ENCODE data around the gene MFAP5. TPM values are rescaled to one million over a fixed set of nuclear protein-coding genes. Genes with fewer than 3 reads are reported as not detected.

MFAP5 gene
- total and polyA plus RNA-seq, 2 of the 4 experiments (the other 2 are of a cell fraction), result 0.90 to 1.9 TPM

DNA sequence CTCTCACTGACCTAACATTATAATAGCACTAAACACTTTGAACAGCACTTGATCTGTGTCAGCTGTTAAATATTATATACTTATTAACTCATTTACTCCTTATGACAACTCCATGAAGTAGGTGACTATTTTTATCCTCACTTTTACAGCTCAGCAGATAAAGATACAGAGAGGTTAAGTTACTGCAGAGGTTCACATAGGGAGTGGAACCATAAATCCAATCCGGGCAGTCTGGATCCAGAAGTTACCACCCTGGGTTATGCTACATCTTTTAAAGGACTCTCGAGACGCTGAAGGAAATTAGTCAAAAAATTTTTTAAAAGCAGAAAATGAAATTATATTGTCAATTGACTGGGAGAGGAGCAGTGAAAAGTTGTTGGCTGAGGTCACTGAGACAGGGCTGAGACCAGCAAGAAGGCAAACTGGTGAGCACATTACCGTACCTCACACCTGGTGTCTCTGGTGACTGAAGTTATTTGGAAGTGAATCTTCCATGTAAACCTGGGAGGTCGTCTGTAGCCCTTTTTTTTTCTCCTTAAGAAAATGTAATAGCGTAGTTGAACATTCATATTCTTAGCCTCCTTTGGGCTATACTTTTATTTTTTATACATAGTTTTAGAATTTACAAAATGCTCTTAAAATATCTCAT lies 33.9 kb upstream of the MFAP5 start (continued):
- no peak for TF ChIP-seq RFX5 (IDR thresholded peaks at IDR 0.05; ENCODE audit: low read depth, low read length)
- no peak for TF ChIP-seq POLR2A (IDR thresholded peaks at IDR 0.05; ENCODE audit: low read depth, low read length)
- TF ChIP-seq RCOR1 (IDR thresholded peaks at IDR 0.05; ENCODE audit: insufficient replicate concordance, low read length), result no peak
- no peak for TF ChIP-seq RAD21 (IDR thresholded peaks at IDR 0.05; ENCODE audit: low read length)

DNA sequence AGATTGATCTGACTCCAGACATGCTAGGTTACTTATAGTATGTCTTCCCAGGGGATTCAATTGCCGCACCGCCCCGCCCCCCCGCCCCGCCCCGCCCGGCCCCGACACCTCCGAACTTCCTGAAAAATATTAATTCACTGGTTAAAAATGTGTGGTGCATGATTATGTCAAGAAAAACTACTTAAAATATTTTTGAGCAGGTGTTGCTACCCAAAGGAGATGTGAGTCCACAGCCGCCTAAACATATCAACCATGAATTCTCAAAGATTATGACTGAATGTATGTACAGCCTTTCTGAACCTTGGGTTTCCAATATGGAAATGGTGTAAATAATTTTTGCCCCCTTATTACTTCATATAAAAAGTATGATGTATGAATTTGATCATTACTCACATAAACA lies 32.5 kb upstream of the MFAP5 start:
- Histone ChIP-seq H3K27me3 (ENCODE audit: control insufficient read depth, insufficient read depth, low read length) (no peaks in the 10 kb centered on the region; the same call in 1 of the 2 replicates), H2BK20ac (ENCODE audit: low read depth, low read length) (no peak overlapping the region), H3K9me1 (ENCODE audit: insufficient read depth, low read length) (no peaks in the 10 kb centered on the region), H3K4me2 (ENCODE audit: low read depth, low read length) (no peak overlapping the region), H3K4me1 (ENCODE audit: control insufficient read depth, insufficient read depth, low read length) (no peaks in the 10 kb centered on the region), H4K5ac (ENCODE audit: low read depth, low read length) (no peak overlapping the region), H3K27ac (ENCODE audit: insufficient read depth, low read length) (no peak overlapping the region), H4K20me1 (ENCODE audit: insufficient read depth, low read length) (peaks cover 3% of the 10 kb centered on the region; the same call in 1 of the 2 replicates), H2BK15ac (ENCODE audit: low read depth, low read length) (no peak overlapping the region), H2AK9ac (replicated peaks; ENCODE audit: low read depth, low read length, poor library complexity) (no peak overlapping the region), H2AFZ (replicated peaks; ENCODE audit: low read length, poor library complexity) (no peak overlapping the region), H3K18ac (ENCODE audit: low read depth, low read length) (no peak overlapping the region), H3K79me1 (ENCODE audit: low read depth in 1 of 2, low read length in 2 of 2) (0 out of 4 replicates have a peak, but pooled peaks cover 0 to 11% of the 10 kb centered on the region in 2 experiments), H3K14ac (replicated peaks; ENCODE audit: low read depth, low read length) (no peak overlapping the region), H2BK120ac (ENCODE audit: low read depth, low read length) (no peak overlapping the region), H3K4me3 (ENCODE audit: insufficient read depth, low read depth, low read length) (no peak overlapping the region), H3K36me3 (ENCODE audit: control insufficient read depth, insufficient read depth, low read length) (no peaks in the 10 kb centered on the region), H4K8ac (ENCODE audit: low read depth in 2 of 2, low read length in 2 of 2) (no peak overlapping the region), H3K23ac (ENCODE audit: low read depth, low read length) (no peak overlapping the region), H3K56ac (ENCODE audit: extremely low read depth, insufficient read depth, low read length) (no peak overlapping the region), H2AK5ac (ENCODE audit: low read depth, low read length) (no peak overlapping the region), H3K4ac (ENCODE audit: low read depth, low read length) (no peak overlapping the region), H2BK5ac (ENCODE audit: low read depth, low read length, poor library complexity, severe bottlenecking) (no peak overlapping the region), H3K9me3 (ENCODE audit: control insufficient read depth, insufficient read depth, low read length) (no peaks in the 10 kb centered on the region), H4K91ac (ENCODE audit: insufficient read depth, low read depth, low read length) (no peak overlapping the region), H3K9ac (ENCODE audit: low read depth, low read length) (no peak overlapping the region)
- BruUV-seq (replicated peaks), result no TSS peak
- TF ChIP-seq POLR2A (IDR thresholded peaks at IDR 0.05; ENCODE audit: low read depth, low read length) (no peak), MAZ (IDR thresholded peaks at IDR 0.05; ENCODE audit: borderline replicate concordance, low read depth, low read length) (no peak), NFE2L2 (IDR thresholded peaks at IDR 0.05; ENCODE audit: low read depth, low read length) (no peak), BHLHE40 (IDR thresholded peaks at IDR 0.05; ENCODE audit: low read depth, low read length) (no peak), RAD21 (IDR thresholded peaks at IDR 0.05; ENCODE audit: low read length) (no peak)
- WGBS, 2 experiments (ENCODE audit: extremely low coverage in 2 of 2, insufficient read length in 1 of 2), result no CpG with 5 or more reads among the region's 10 CpGs
- POLR2A ChIA-PET (ENCODE audit: unreplicated experiment), result no interaction called here
- DNase-seq, result no peak
- in situ Hi-C loops (cut with MboI; ENCODE audit: low sequenced_read_pairs), result no loop called here
- intact Hi-C loops (cut with micrococcal nuclease), result loop anchor here (5.0 kb wide), 2 partner anchors 87 to 723 kb away; no protein-coding TSS in a partner anchor
- no peak for ATAC-seq (ENCODE audit: low read depth)
- CTCF ChIA-PET, result no interaction called here
- dilution Hi-C loops (cut with HindIII; ENCODE audit: low sequenced_read_pairs, unreplicated experiment), result no loop called here
